ENCODE results near the gene CSF3.
"Not testable (repeated sequence)": the region's sequence is repeated elsewhere in the genome, so short reads cannot be mapped to it uniquely, and the experiment has no call there.

Gene CSF3

GRCh38 chr17:39999067-39999466, 16.2 kb upstream of the CSF3 start:
- no peak for DNase-seq

- DNase-seq: no peak
These were observed 15.1 kb upstream of the CSF3 start for GRCh38 chr17:40000161-40000560.

DNA sequence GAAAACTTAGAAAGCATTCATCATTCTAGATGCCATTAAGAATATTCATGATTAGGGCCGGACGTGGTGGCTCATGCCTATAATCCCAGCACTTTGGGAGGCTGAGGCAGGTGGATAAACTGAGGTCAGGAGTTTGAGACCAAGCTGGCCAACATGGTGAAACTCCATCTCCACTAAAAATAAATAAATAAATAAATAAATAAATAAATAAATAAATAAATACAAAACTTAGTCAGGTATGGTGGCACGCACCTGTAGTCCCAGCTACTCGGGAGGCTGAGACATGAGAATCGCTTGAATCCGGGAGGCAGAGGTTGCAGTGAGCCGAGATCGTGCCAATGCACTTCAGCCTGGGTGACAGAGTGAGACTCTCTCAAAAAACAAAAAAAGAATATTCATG, 13.9 kb upstream of the CSF3 start:
- DNase-seq: not testable (repeated sequence)

- DNase-seq: no peak
These were observed 11.2 kb upstream of the CSF3 start for GRCh38 chr17:40004072-40004471.

DNA sequence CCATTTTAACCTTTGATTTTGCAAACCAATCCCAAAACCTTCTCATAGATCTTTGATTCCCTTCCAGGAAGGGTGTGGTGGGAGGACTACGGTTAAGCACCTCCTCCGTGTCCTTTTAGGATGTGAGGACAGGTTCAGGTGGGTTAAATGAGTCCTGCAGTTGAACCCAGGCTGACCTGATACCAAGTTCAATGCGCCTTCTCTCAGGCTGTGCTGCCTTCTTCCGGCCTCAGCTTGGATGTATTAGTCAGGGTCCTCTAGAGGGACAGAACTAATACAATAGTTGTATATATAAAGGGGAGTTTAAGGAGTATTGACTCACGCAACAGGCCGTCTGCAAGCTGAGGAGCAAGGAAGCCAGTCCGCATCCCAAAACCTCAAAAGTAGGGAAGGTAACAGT, 10.5 kb upstream of the CSF3 start:
- no peak for DNase-seq

DNA sequence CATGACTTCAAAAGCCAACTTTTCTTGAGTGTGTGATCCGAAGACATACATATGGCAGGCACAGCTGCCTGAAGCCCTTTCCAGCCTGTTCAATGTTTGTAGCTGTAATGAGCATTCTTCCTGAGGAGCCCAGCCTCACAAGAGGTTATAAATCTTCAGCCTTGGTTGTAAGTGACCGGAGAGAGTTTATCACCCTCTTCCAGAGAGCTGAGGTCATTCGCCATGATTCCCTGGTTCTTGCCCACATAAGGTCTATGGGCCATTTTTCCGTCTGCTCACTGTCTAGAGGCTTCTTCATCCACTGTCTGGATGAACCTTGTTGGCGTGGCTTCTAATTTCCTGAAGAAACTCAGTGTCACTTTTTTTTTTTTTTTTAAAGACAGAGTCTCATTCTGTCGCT, 9.7 kb upstream of the CSF3 start:
- DNase-seq: no peak

DNA sequence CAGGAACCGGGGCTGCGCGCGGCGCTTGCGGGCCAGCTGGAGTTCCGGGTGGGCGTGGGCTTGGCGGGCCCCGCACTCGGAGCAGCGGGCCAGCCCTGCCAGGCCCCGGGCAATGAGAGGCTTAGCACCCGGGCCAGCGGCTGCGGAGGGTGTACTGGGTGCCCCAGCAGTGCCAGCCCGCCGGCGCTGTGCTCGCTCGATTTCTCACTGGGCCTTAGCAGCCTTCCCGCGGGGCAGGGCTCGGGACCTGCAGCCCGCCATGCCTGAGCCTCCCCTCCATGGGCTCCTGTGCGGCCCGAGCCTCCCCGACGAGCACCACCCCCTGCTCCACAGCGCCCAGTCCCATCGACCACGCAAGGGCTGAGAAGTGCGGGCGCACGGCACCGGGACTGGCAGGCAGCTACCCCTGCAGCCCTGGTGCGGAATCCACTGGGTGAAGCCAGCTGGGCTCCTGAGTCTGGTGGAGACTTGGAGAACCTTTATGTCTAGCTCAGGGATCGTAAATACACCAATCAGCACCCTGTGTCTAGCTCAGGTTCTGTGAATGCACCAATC, 4.2 kb upstream of the CSF3 start:
- not testable (repeated sequence) for DNase-seq

- not testable (repeated sequence) for DNase-seq
These were observed 3.1 kb upstream of the CSF3 start for GRCh38 chr17:40012017-40012647.

DNA sequence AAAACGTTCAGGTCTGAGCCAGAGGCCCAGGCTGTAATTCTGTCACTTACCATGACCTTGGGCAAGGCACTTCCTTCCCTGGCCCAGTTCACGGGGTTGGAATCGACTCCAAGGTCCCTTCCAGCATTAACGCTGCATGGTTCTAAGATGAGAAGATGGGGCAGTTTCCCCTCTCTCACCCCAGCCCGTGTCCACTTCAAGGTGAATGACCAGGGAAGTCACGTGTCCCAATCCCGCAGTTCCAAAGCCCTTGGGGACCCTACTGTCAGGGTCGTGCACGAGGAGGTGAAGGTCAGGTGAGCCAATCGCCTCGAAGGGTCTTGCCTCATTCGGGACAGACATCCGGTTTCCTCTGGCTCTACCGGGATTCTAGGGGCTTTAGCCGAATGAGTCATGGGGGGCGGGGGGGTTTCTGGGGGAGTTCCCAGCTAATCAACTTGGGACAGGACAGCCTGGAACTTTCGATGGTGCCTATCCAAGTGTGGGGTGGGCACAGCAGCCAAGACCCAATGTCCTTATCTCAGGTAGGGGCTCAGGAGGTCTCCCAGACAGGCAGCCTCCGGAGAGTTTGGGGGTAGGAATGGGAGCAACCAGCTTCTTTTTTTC, 762 bp upstream of the CSF3 start:
- DNase-seq: peak; percentile 8

- DNase-seq: no peak
These were observed 1.1 kb downstream of the CSF3 start for GRCh38 chr17:40015998-40016985.

DNA sequence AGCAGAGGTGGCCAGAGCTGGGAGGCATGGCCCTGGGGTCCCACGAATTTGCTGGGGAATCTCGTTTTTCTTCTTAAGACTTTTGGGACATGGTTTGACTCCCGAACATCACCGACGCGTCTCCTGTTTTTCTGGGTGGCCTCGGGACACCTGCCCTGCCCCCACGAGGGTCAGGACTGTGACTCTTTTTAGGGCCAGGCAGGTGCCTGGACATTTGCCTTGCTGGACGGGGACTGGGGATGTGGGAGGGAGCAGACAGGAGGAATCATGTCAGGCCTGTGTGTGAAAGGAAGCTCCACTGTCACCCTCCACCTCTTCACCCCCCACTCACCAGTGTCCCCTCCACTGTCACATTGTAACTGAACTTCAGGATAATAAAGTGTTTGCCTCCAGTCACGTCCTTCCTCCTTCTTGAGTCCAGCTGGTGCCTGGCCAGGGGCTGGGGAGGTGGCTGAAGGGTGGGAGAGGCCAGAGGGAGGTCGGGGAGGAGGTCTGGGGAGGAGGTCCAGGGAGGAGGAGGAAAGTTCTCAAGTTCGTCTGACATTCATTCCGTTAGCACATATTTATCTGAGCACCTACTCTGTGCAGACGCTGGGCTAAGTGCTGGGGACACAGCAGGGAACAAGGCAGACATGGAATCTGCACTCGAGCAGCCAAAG, 2.3 kb downstream of the CSF3 start:
- no peak for DNase-seq

- DNase-seq: no peak
These were observed 3.2 kb downstream of the CSF3 start for GRCh38 chr17:40018211-40019121.

DNA sequence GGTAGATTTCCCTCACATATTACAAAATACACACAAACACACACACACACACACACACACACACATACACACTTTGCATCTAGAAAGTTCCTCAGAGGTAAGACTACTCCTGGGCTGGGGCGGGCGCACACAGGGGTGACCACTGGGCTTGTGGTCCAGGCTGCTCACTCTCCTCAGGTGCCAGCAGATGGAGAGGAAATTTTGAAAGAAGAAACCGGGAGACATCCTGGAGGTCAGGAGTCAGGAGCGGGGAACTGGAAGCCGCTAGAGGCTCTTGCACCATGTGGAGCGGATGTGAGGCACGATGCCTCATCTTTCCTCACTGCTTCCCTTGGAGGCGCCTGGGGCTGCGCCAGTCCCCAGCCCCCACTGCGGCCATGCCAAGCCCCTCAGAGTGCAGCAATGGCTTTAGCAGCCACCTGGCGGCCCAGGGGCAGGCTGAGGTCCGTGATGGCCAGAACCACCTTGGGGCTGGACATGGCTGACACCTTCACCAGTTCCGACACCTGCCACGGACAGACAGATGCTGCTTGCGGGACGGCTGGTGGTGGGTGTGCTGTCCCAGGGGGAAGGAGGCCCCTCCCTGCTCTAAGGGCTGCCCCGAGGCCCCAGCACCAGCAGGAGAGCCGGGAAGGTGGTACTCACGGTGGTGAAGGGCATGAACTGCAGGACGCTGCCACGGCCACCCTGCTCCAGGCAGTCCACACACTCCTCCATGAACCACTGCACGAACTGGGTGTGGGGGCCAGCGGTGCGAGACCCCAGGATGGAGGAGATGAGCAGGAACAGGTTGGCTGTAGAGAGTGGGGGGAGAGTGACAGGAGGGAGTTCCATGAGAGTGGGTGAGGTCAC, 4.1 kb downstream of the CSF3 start:
- DNase-seq: no peak

DNA sequence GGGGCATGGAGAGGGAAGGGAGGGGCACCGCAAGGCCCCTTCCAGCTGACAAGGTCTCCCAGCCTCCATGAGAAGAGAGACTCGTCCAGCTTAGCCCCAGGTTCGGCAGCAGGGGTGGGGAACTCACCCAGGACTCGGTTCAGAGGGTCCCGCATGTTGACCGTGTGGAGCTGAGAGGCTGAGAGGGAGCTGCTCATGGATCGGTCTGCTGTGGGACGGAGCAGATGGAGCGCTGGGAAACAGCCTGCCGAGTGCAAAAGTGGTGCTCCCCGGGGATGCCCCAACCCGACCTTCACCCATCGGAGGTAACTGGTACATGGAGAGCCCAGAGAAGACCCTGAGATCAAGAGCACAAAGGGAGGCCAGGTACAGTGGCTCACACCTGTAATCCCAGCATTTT, 4.9 kb downstream of the CSF3 start:
- no peak for DNase-seq

- no peak for DNase-seq
These were observed 6.3 kb downstream of the CSF3 start for GRCh38 chr17:40021451-40021971.

- DNase-seq: no peak
These were observed 7.3 kb downstream of the CSF3 start for GRCh38 chr17:40022497-40022896.

DNA sequence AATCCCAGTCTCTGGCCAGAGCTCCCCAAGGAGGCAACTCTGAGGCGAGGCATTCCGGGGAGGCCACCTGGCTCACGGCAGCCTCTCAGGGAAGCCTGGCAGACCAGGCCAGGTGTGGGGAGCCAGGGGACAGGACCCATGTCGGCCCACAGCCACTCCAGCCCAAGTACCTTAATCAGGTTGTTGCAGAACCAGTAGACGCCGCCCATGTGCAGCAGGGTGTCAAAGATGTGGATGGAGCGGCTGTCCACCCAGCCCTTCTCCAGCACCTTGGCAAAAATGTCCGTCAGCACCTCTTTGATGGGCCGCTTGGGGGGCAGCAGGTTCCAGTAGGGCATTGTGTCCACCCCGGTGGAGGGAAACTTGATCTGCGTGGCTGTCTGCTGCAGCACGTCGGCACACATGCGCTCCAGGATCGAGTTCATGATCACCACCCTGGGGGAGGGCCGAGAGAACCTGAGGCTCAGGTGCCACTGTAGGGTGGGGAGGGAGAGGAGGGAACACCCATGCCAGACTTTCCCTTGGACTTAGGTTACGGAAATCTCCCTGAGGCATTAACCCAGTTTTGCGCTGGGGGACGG, 7.8 kb downstream of the CSF3 start:
- no peak for DNase-seq

DNA sequence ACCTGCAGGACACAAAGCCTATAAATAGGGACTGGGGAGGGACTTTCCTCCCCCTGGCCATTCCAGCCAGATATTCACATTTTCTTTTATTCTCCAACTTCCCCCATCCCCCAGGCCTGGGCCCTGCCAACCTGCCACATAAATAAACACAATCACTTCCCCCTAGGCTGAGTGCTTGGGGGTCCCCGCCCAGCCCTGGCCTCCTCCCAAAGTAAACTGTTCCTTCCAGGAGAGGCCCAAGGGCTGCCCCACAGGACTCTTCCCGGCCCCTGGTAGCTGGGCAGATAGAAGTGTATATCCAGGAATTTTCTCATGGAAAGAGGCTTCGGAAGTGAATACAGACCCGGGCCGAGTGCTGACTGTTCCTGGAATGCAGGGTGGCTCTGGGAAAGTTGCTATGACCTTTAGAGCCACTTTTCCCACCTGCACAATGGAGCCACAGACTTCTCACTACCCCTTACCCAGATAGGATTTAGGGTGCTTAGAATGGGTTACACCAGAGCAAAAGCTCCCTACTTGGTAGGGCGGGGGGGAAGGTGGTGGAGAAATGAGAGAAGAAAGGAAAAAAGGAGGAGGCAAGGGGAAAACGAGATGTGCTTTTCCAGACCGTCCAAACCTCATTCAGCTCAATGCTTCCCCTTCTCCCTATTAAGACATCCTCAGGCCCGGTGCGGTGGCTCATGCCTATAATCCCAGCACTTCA, 8.5 kb downstream of the CSF3 start:
- no peak for DNase-seq

DNA sequence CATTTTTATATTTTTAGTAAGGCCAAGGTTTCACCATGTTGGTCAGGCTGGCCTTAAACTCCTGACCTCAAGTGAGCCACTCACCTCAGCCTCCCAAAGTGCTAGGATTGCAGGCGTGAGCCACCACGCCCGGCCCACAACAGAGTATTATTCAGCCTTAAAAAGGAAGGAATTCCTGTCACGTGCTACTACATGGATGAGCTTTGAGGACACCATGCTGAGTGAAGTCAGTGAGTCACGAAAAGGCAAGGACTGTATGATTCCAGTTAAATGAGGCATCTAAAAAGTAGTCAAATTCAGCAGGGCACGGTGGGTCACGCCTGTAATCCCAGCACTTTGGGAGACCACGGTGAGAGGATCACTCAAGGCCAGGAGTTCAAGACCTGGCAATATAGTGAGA, 9.7 kb downstream of the CSF3 start:
- DNase-seq: no peak

- DNase-seq: no peak
These were observed 10.3 kb downstream of the CSF3 start for GRCh38 chr17:40025559-40025958.

All from retina (tissue), 1 donor.